K562 (cell line): ENCODE results near the gene FSHR. TPM values are rescaled to one million over a fixed set of nuclear protein-coding genes. Genes with fewer than 3 reads are reported as not detected.

Experiments
- ARID2 ChIP-seq: fragments of 450-650 bp; IDR thresholded peaks from 2 replicates; pipeline ENCODE4 v1.6.1; 2017; ENCODE audit warnings: antibody characterized with exemption, mild to moderate bottlenecking
- DEAF1 ChIP-seq: fragments of 450-650 bp; formaldehyde crosslinking; IDR thresholded peaks from 2 replicates; pipeline ENCODE4 v1.4.0; 2020; ENCODE audit warnings: mild to moderate bottlenecking, moderate library complexity
- KLF16 ChIP-seq: IDR thresholded peaks from 2 replicates; pipeline ENCODE4 v1.6.1; 2016; ENCODE audit warnings: antibody characterized with exemption
- MAZ ChIP-seq, 2 experiments: fragments of 450-650 bp in 1 of 2; sonication (generic) in 1 of 2; formaldehyde crosslinking; IDR thresholded peaks in 1 of 2; conservative IDR thresholded peaks in 1 of 2; 2 replicates each; pipeline versions ENCODE4 v1.4.0 to v1.5.0; 2020; ENCODE audit warnings: mild to moderate bottlenecking in 1 of 2, missing genetic modification reagents in 1 of 2
- REST ChIP-seq, 2 experiments: fragments of 450-650 bp; formaldehyde crosslinking in 1 of 2; IDR thresholded peaks; 2 replicates each; pipeline versions ENCODE4 v1.4.0 to v1.6.1; 2014 to 2020; ENCODE audit warnings: mild to moderate bottlenecking in 2 of 2, borderline replicate concordance in 1 of 2, low read depth in 1 of 2
- RNF219 ChIP-seq: fragments of 250-450 bp; sonication (Bioruptor Pico); IDR thresholded peaks from 2 replicates; pipeline ENCODE4 v1.5.0; 2022; ENCODE audit warnings: mild to moderate bottlenecking
- polyA plus RNA-seq, 8 experiments: library from polyadenylated mRNA; depleted of rRNA in 4 of 8; stranded (reverse) in 5 of 8; unstranded in 3 of 8; fragments of >200 nt; fragmentation: Nextera tagmentation in 2 of 8; fragmentation: Illumina TruSeq in 1 of 8; extraction: Ambion mirVana in 2 of 8; extraction: Trizol in 1 of 8; gene quantifications; 2 replicates each; pipeline versions ENCODE4 v1.2.1 to v1.2.3, GENCODE V29; 2011 to 2014; ENCODE audit warnings: inconsistent platforms in 1 of 8, missing spikeins in 1 of 8
- total RNA-seq, 7 experiments: library from RNA; depleted of rRNA in 6 of 7; stranded (reverse); fragments of >200 nt in 6 of 7; fragmentation: Illumina TruSeq in 2 of 7; extraction: Trizol in 2 of 7; gene quantifications; 2 replicates each; pipeline versions ENCODE4 v1.2.1 to v1.2.3, GENCODE V29; 2011 to 2021; ENCODE audit warnings: low replicate concordance in 1 of 7
- TF ChIP-seq, protein P1 (sequence below), 2 experiments: fragments of 450-650 bp; conservative IDR thresholded peaks; 2 replicates each; pipeline ENCODE4 v1.6.1; 2017; ENCODE audit warnings: mild to moderate bottlenecking in 2 of 2, moderate library complexity in 2 of 2
- TF ChIP-seq, protein P2 (sequence below), 3 experiments: fragments of 200-800 bp in 1 of 3; sonication (Bioruptor generic) in 1 of 3; sonication (generic) in 1 of 3; formaldehyde crosslinking in 1 of 3; IDR thresholded peaks; 2 replicates each; pipeline versions ENCODE4 v1.6.1 to v1.8.0; 2016 to 2022; ENCODE audit warnings: mild to moderate bottlenecking in 2 of 3, missing compliant biosample characterization in 2 of 3, missing genetic modification characterization in 2 of 3, missing genetic modification reagents in 1 of 3

FSHR gene
- total and polyA plus RNA-seq, 9 of the 15 experiments (the other 6 are each of a cell fraction or from before 2014, with no cell fraction given), result not detected

DNA sequence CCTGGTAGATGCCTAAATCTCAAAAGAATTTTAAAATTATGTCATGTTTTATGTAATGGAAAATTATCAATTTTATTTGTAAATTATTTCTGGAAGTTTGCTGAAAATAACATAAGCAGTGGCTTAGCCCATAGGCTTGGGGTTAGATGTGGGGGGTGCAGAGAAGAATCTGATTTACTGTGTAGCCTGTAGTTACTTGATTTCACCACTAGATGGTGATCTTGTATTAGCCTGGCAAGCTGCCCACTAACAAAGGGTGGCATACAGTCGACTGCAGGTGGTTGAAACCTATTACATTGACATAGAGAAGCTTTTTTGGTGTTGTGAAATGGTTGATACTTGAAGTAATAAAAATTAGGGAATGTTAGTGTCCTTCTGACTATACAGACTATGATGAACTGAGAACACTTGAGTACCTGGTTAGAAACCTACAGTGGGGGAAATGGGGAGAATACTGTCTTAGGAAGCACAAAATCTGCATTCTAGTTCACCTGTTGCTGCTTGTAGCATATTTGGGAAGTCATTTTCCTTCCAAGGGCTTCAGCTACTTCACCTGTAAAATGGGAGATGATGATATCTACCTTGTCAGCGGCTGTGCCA, 207.8 kb downstream of the FSHR start (continued):
- peak; percentile 80 for TF ChIP-seq DEAF1 (CRISPR knock-in tag)
- 0 out of 2 replicates have a peak, but pooled peaks have one; percentile 10 for TF ChIP-seq ARID2
- TF ChIP-seq REST (IDR thresholded peaks at IDR 0.05; ENCODE audit: borderline replicate concordance), result peak; percentile 69; the same call in 1 of the 2 replicates
- no peak for TF ChIP-seq REST (CRISPR knock-in tag; IDR thresholded peaks at IDR 0.05; ENCODE audit: low read depth)
- TF ChIP-seq, protein P1, sequence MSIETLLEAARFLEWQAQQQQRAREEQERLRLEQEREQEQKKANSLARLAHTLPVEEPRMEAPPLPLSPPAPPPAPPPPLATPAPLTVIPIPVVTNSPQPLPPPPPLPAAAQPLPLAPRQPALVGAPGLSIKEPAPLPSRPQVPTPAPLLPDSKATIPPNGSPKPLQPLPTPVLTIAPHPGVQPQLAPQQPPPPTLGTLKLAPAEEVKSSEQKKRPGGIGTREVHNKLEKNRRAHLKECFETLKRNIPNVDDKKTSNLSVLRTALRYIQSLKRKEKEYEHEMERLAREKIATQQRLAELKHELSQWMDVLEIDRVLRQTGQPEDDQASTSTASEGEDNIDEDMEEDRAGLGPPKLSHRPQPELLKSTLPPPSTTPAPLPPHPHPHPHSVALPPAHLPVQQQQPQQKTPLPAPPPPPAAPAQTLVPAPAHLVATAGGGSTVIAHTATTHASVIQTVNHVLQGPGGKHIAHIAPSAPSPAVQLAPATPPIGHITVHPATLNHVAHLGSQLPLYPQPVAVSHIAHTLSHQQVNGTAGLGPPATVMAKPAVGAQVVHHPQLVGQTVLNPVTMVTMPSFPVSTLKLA (conservative IDR thresholded peaks at IDR 0.05), result no peak
- TF ChIP-seq KLF16, result 0 out of 2 replicates have a peak, but pooled peaks have one; percentile 23
- TF ChIP-seq RNF219 (CRISPR knock-in tag), result no peak
- no peak for TF ChIP-seq MAZ (CRISPR knock-in tag; conservative IDR thresholded peaks at IDR 0.05 in 1 of 2, IDR thresholded peaks at IDR 0.05 in 1 of 2)
- TF ChIP-seq, protein P2, sequence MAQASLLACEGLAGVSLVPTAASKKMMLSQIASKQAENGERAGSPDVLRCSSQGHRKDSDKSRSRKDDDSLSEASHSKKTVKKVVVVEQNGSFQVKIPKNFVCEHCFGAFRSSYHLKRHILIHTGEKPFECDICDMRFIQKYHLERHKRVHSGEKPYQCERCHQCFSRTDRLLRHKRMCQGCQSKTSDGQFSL (CRISPR knock-in tag; IDR thresholded peaks at IDR 0.05), result peak; percentile 95
- TF ChIP-seq, protein P2 (tag; IDR thresholded peaks at IDR 0.05), result peak in 1 of 2 experiments; percentile 83; a peak in 2 of 4 replicates
